Measurements from ENCODE around the gene SYTL3.

SYTL3 gene

GRCh38 chr6:158808442-158808833 is 158.6 kb downstream of the SYTL3 start:
- no peak overlapping the region; the same call in 1 of the 2 replicates for H3K4me3 ChIP-seq (ENCODE audit: low read depth, low read length)
- no peak for DNase-seq (ENCODE audit: low read depth)
- no peak for TF ChIP-seq CTCF (IDR thresholded peaks at IDR 0.05; ENCODE audit: low read depth, low read length, missing control alignments)

GRCh38 chr6:158808941-158809678 is 159.3 kb downstream of the SYTL3 start:
- peak; percentile 75 for DNase-seq (ENCODE audit: low read depth)
- H3K4me3 ChIP-seq (ENCODE audit: low read depth, low read length), result no peak overlapping the region; the same call in 1 of the 2 replicates
- TF ChIP-seq CTCF (IDR thresholded peaks at IDR 0.05; ENCODE audit: low read depth, low read length, missing control alignments), result no peak

- DNase-seq (ENCODE audit: low read depth), result no peak
- H3K4me3 ChIP-seq (ENCODE audit: low read depth, low read length), result no peak overlapping the region; the same call in 1 of the 2 replicates
- no peak for TF ChIP-seq CTCF (IDR thresholded peaks at IDR 0.05; ENCODE audit: low read depth, low read length, missing control alignments)
Observed at GRCh38 chr6:158810155-158811095, 160.6 kb downstream of the SYTL3 start.

GRCh38 chr6:158812611-158813010 is 162.8 kb downstream of the SYTL3 start:
- no peak for DNase-seq (ENCODE audit: low read depth)
- H3K4me3 ChIP-seq (ENCODE audit: low read depth, low read length), result peak overlapping the region; percentile 64
- no peak for TF ChIP-seq CTCF (IDR thresholded peaks at IDR 0.05; ENCODE audit: low read depth, low read length, missing control alignments)

- DNase-seq (ENCODE audit: low read depth), result no peak
- no peak for TF ChIP-seq CTCF (IDR thresholded peaks at IDR 0.05; ENCODE audit: low read depth, low read length, missing control alignments)
- peak overlapping the region; percentile 64 for H3K4me3 ChIP-seq (ENCODE audit: low read depth, low read length)
Observed at GRCh38 chr6:158813032-158813431, 163.2 kb downstream of the SYTL3 start.
